HG02678 (cell line): ENCODE results near the gene RUFY1.
A peak's percentile ranks its signal among the peaks of the same experiment; 100 is the strongest.

ENCODE experiments used
- ATAC-seq: cut with Tn5 transposase; IDR thresholded peaks from one replicate; pipeline ENCODE4 v1.9.1; 2021; ENCODE audit warnings: mild to moderate bottlenecking, moderate library complexity; ENCODE audit not compliant: unreplicated experiment

The RUFY1 gene

DNA sequence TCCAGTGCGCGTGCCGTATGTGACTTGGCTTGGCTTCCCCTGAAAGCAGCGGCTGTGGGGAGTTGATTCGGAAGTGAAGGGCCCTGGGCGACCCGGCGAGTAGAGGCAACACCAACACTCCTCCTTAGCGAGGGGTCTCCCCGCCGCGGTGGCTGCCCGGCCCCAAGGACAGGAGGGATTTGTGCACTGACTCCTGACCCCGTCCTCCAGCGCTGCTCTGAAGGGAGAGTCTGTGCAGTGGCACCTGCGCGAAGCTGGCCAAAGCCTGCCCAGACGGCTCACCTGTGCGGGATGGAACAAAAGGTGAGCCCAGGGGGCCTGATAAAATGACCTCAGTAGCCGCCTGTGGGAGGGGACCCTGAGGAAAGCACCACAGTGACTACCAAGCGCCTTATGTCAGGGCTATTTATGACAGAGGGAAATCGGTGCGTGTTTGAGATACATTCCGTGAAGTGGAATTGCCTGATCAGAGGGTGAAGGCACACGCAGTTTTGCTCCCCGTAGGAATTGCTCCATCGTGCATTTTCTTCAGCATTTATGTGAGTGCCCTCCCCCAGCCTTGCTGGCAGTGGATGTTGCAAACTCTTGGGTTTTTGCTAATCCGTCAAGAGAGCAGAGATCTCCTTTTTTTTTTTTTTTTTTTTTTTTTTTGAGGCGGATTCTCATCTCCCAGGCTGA, 108.0 kb downstream of the RUFY1 start:
- peak; percentile 64 for ATAC-seq
